GM21825 (cell line): ENCODE measurements around the gene DNAI7.

Experiments
- ATAC-seq: cut with Tn5 transposase; IDR thresholded peaks from one replicate; pipeline ENCODE4 v1.9.1; 2021; ENCODE audit warnings: mild to moderate bottlenecking, moderate library complexity; ENCODE audit not compliant: unreplicated experiment

Gene DNAI7

GRCh38 chr12:25195056-25195971 is at the start of gene DNAI7, which contains the start of gene ETFRF1:
TSS of gene DNAI7 (minus strand) at chr12:25195160. CDS start at chr12:25195078, 82 bp downstream.
TSS of gene ETFRF1 (plus strand) at chr12:25195237. CDS start at chr12:25203957, 8,720 bp downstream.
- ATAC-seq = peak; percentile 95

GRCh38 chr12:25243680-25243990 is 48.7 kb upstream of the DNAI7 start:
- no peak for ATAC-seq

DNA sequence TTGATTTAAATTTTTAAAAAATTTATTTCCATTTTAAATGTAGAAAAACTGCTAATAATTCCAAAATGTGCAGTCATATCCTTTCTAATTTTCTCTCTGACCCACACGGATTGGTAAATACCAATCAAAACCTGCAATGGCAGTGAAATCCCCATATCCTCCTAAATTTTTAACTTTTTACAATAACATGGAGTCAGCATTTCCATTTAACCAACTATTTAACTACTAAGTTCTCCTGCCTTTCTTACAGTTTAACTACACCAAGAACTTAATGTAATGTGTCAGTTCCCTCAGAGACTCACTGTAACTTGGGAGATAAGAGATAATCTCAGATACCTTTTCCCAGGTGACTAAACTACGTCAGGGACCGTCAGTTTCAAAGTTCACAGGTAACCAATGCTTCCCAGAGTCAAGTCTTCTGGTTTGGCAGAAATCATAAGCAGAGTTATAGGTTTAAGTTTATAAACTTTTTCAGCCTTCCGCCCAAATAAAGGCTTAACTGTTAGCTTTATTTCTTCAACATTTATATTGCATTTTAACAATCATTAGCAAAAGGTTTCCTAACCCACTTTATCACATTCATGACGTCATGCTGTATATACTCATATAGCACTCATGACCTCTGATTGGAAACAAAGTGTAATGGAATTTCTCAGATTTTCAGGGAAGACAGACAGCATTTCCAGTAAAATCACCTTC is 48.2 kb upstream of the DNAI7 start:
- no peak for ATAC-seq

DNA sequence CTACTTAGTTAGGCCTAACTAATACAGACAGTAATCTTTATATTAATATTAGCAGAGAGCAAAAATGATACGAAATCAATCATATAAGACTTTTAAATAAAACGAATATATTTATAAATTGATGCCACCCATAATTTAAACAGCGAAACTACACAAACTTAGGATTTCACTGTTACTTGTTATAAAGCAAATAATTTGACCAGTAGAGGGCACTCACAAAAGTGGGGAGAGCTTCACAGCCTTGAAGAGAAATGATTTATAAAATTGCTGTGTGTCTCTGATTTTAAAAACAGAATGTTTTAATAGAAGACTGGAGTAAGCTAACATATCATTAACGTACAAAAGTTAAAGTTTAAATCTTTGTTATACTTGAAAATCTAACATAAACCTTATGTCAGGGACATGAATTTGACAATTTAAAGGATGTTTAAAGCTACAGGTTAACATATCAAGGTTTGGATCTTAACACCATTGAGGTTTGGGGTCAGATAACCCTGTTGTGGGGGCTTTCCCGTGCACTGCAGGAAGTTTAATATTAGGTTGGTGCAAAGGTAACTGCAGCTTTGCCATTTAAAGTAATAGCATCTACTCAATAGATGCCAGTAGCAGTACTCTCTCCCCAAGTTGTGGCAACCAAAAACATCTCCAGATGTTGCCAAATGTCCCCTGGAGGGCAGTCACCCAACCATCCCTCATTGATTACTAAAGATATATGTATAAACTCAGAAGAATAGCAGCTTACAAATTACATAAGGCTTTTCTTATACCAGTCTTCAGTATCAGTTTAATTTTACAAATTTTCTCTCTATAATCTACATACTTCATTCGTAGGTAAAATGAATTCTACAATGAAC is 46.4 kb upstream of the DNAI7 start:
- no peak for ATAC-seq

DNA sequence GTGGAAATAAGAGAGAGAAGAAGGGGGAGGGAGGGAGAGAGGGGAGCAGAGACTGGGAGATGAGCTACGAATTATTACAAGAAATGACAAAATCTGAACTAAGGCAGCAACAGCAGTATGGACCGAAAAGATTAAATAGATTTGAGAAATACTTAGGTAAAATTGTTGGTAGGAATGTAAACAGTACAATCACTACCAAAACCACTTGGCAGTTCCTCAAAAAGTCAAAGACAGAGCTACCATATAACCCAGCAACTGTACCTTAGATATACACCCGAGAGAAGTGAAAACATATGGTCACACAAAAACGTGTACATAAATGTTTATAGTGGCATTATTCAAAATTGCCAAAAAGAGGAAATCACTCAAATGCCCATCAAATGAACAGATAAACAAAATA is 41.7 kb upstream of the DNAI7 start:
- ATAC-seq = no peak

DNA sequence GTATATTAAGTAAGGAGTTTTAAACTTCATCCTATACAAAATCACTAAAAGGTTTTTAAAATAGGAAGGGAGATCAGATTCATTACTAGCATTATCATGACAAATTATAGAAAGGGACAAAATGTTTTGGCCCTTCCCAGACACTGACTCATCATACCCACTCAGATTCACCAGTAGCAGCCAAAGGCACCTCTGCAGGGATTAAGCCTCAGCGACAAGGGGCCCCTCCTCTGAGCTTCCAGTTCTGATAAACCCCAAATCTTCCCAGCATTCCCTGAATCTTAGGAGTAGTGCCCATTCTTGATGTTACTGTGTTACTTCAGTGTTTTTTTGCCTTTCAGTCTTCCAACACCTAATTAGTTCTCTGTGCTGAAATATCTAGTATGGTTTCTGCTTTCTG is 41.2 kb upstream of the DNAI7 start:
- no peak for ATAC-seq

DNA sequence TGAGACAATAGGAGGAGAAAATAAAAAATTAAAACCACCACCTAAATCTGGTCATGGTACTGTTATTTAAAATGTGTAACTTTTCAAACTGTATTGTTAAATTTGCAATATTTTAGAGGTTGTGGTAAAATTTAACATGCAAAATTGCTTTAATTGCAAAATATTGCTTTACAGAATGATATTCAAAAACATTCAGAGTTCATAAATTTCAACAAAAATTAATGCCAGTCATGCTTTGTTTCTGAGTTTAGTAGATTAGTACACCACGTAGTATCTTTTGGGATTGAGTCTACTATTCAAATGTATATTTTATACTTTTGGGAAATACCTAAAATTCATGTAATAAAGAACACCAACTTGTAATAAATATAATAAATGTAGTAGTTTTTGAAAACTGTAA is 18.4 kb upstream of the DNAI7 start:
- ATAC-seq = no peak

- ATAC-seq = no peak
These were observed 13.6 kb upstream of the DNAI7 start for GRCh38 chr12:25208554-25208953.

DNA sequence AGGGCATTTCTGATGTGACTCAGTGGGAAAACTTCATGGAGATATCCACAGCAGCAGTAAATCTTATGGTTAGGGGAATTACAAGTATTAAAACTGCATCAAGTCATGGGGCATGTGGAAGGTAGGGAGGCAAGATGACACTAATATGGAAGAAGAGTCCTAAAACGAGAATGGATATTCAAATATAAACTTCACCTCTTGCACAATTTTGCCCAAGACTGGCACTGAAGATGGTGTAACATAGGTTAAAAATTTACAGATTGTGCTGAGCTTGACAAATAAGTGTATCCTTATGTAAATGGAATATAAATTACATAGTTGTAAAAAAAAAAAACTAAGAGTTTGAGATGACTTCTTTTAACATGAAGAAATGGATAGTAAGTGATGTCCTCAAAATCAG is 12.9 kb upstream of the DNAI7 start:
- no peak for ATAC-seq

DNA sequence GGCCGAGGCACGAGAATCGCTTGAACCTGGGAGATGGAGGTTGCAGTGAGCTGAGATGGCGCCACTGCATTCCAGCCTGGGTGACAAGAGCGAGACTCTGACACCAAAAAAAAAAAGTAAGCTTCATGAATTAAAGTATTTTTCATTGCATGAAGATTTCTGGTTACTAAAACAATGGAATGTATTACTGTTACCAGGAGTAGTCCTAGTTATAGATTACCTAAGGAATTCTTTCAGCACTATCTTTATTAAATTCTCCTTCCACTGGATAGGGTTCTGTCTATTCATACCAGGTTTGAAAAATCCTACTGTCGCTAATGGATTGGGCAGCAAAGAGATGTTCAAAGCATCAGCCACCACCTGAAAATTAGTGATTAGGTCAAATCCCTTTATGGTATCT is 12.5 kb upstream of the DNAI7 start:
- no peak for ATAC-seq

DNA sequence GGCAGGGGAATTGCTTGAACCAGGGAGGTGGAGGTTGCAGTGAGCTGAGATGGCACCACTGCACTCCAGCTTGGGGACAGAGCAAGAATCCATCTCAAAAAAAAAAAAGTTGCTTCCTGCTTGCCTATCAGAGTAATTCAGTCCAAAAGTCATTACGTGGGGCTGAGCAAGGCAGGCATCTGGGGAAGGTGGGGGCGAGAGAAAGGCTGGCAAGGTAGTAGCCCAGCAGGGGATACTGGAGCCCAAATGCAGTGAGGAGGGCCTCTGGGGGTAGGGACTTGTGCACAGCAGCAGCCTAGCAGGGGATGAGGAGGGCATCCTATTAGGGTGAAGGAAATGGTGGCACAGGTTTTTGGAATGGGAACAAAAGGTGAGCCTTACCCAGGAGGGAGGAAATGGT is 7.2 kb upstream of the DNAI7 start:
- ATAC-seq = no peak

GRCh38 chr12:25200703-25201102 is 5.7 kb upstream of the DNAI7 start:
- no peak for ATAC-seq

GRCh38 chr12:25197608-25198007 is 2.6 kb upstream of the DNAI7 start:
- ATAC-seq = no peak

DNA sequence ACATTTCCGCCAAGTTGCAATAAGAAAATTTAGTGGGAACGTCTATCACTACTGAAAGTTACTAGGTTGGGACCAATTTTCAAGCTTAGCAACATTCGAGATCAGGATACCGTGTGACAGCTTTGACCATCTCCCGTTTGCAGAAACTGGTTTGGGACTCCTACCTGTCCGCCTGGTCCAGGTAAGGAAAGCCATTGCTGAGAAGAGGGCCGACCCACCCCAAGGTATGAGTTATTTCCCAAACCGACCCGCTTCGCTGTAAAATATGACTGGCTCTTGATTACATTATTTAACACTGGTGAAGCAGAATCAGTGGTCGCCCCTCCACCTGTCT is 271 bp downstream of the DNAI7 start:
- no peak for ATAC-seq

GRCh38 chr12:25194214-25194613 is 746 bp downstream of the DNAI7 start:
- no peak for ATAC-seq

DNA sequence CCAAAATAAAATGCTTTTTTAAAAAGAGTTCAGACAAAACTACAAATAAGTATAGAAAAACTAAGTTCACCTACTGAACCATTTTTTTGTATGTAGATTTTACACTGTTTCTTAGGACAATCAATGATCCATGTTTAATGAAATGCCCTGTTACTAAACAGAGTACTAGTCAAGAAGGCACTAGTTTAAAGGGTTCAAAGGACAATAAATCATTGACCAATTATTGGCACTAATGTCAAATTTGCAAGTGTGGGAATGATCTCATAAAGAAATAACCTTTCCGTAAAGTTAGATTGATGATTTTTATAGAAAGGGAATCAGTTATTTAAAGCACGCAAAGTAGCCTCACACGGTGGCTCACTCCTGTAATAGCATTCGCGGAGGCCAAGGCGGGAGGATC is 4.2 kb downstream of the DNAI7 start:
- ATAC-seq = no peak

DNA sequence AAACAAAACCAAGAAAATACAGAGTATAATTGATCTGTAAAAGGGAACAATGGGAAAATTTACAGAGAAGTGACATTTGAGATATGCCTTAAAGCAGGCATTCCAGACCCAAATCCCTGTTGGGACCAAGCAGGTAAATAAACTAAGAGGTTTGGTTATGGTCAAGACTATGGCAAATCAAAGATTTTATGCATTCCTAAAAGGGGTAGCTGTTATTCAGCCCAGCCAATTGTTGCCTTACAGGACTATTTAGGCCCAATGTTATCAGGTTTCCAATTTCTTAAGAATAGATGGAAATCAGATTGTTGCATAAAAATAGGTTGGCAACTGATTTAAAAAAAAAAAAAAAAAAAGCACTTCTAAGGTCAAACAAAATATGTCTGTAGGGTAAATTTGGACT is 5.3 kb downstream of the DNAI7 start:
- ATAC-seq = no peak

DNA sequence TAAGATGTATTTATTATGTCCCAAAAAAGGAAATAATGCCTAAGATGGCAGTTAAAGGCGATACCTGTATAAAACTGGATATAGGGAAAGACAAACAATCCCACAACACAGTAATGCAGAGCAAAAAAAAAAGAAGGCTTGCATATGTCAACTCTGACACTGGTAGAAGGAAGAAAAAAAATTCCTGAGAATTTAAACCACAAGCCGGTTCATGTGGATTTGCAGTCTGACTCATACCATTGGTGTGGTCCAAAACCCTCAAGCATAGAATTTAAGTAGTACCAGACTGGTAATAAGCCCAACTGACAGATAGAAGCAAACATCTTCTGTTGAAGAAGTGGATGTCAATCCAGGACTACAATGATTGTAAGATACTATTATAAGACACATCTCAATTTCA is 7.2 kb downstream of the DNAI7 start:
- no peak for ATAC-seq

DNA sequence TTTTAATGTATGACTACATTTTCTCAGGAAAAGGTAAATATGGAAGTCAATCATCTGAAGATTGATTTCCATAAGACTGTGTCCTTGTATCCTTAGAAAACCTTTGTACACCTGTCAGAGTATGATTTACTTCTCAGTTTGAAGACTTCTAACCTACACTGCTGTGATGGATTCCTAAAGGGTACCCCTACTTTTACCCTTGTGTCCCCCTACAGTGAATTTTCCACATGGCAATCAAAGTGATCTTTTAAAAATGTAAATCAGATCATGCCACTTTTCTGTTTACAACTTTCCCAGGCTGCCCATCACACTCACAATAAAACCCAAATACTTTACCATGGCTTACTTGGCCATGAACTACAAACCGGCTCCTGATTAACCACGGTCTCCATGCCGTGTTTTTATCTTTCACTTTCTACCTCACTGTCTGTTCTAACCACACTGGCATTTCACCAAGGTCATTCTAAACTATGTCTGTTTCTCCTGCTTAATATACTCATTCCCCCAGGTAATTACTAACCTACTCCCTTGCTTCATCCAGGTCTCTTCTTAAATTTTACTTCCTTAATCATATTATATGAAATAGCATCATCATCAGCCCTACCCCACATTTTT is 8.1 kb downstream of the DNAI7 start:
- ATAC-seq = peak; percentile 80

DNA sequence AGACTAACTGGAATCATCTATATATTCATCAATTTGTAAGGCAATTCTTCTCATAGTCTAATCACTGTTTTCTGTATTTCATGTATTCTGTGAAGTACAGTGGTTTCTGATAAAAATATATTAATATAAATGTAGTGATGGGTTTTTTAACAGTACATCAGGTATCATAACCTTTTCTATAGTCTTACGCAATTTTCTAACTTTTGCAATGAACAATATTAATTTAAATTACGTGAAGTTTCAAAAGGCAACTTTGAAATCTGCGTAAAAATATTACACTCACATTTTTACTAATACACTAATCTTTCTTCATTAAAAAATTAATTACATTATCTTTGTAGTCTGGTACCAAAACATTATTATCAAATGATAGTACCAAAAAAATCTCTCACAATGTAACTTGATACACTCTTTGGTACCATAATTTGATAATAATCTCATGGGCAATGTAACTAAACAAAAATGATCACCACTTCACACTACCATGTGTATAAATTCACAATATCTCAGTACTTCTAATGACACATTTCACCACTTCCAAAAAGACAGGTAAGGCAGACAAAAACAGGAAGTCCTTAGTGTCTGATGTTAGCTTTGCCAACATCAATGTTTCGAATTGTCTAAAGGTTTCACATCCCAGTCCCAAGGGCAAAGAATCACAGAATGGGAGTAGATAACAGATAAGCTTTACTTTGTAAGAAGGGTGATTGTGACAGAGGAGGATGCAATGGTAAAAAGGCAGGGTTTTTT is 8.7 kb downstream of the DNAI7 start:
- ATAC-seq = peak; percentile 40
